A673 (cell line): ENCODE results near the gene SMG7. TPM values are rescaled to one million over a fixed set of nuclear protein-coding genes. Genes with fewer than 3 reads are reported as not detected.

Source experiments
- BruUV-seq: library from RNA; stranded (reverse); fragments of 400-500 nt; replicated peaks from 2 replicates; lab custom pipeline; 2021; lab: Mats Ljungman, UMichigan
- CTCF ChIA-PET: fragments of 300-600 bp; sonication (Branson Sonifier 250); formaldehyde crosslinking; loops from one replicate; lab custom pipeline; 2022; ENCODE audit warnings: antibody characterized with exemption; lab: Charles Lee
- POLR2A ChIA-PET: fragments of 300-600 bp; sonication (Branson Sonifier 250); formaldehyde crosslinking; loops from one replicate; lab custom pipeline; 2022; ENCODE audit warnings: antibody characterized with exemption; ENCODE audit not compliant: low non-redundant PET; lab: Charles Lee
- DNase-seq: peaks from one replicate; pipeline ENCODE4 v3.0.0-alpha.2; 2015; ENCODE audit warnings: low spot score
- H3K27ac ChIP-seq: fragments of 200-600 bp; sonication (generic); 2 replicates; pipeline ENCODE4 v1.5.1; 2016; ENCODE audit warnings: mixed run types, low read depth, mild to moderate bottlenecking, mixed read lengths, antibody characterized with exemption, low read length; ENCODE audit not compliant: poor library complexity, severe bottlenecking
- H3K27me3 ChIP-seq: fragments of 200-600 bp; sonication (generic); replicated peaks from 2 replicates; pipeline ENCODE4 v1.6.1; 2017; ENCODE audit warnings: mixed run types, low read depth, mild to moderate bottlenecking, mixed read lengths, antibody characterized with exemption, low read length; ENCODE audit not compliant: insufficient read depth, poor library complexity
- H3K36me3 ChIP-seq: fragments of 200-600 bp; sonication (generic); 2 replicates; pipeline ENCODE4 v1.6.1; 2016; ENCODE audit warnings: mixed run types, mild to moderate bottlenecking, mixed read lengths, antibody characterized with exemption, low read length; ENCODE audit not compliant: insufficient read depth, poor library complexity, severe bottlenecking
- H3K4me1 ChIP-seq: fragments of 200-600 bp; sonication (generic); 2 replicates; pipeline ENCODE4 v1.6.1; 2017; ENCODE audit warnings: mixed run types, mild to moderate bottlenecking, mixed read lengths, antibody characterized with exemption, low read length; ENCODE audit not compliant: insufficient read depth, poor library complexity, severe bottlenecking
- H3K4me3 ChIP-seq: fragments of 200-600 bp; sonication (generic); 2 replicates; pipeline ENCODE4 v1.5.1; 2016; ENCODE audit warnings: low read depth, mixed run types, mild to moderate bottlenecking, mixed read lengths, low read length; ENCODE audit not compliant: poor library complexity, severe bottlenecking
- H3K9me3 ChIP-seq: fragments of 200-600 bp; sonication (generic); 2 replicates; pipeline ENCODE4 v1.6.1; 2016; ENCODE audit warnings: mixed run types, low read depth, mild to moderate bottlenecking, mixed read lengths, antibody characterized with exemption, low read length; ENCODE audit not compliant: poor library complexity, severe bottlenecking
- CTCF ChIP-seq: fragments of 300-800, 200-600 bp; sonication (generic); conservative IDR thresholded peaks from 2 replicates; pipeline ENCODE4 v1.5.1; 2017; ENCODE audit warnings: low read depth, mild to moderate bottlenecking, antibody characterized with exemption, low read length, moderate library complexity, mixed read lengths
- EZH2 ChIP-seq: fragments of 200-600 bp; sonication (generic); IDR thresholded peaks from 2 replicates; pipeline ENCODE4 v1.6.1; 2017; ENCODE audit warnings: borderline replicate concordance, low read depth, mild to moderate bottlenecking, mixed read lengths, antibody characterized with exemption, low read length; ENCODE audit not compliant: poor library complexity, severe bottlenecking
- intact Hi-C: fragments of 100-400 bp; cut with micrococcal nuclease; formaldehyde crosslinking; loops from one replicate; pipeline ENCODE4 v1.10.0; 2022; ENCODE audit not compliant: unreplicated experiment
- total RNA-seq: library from RNA; stranded (reverse); gene quantifications from 2 replicates; pipeline ENCODE4 v1.2.3, GENCODE V29; 2021

The SMG7 gene
- total RNA-seq, 1 experiment from 2014 or later: 90.7 TPM

GRCh38 chr1:183450093-183450492 lies 22.2 kb upstream of the SMG7 start:
- H3K27ac ChIP-seq: no peak overlapping the region
- no peaks in the 10 kb centered on the region for H3K9me3 ChIP-seq
- BruUV-seq: no TSS peak
- POLR2A ChIA-PET: no interaction called here
- H3K4me1 ChIP-seq: no peaks in the 10 kb centered on the region
- intact Hi-C loops: no loop called here
- H3K27me3 ChIP-seq: no peaks in the 10 kb centered on the region
- TF ChIP-seq EZH2 (no peak), CTCF (no peak)
- no peak overlapping the region for H3K4me3 ChIP-seq
- no peak for DNase-seq
- H3K36me3 ChIP-seq: no peaks in the 10 kb centered on the region
- CTCF ChIA-PET: no interaction called here

- DNase-seq: no peak
- CTCF ChIA-PET: no interaction called here
- intact Hi-C loops: no loop called here
- Histone ChIP-seq H3K36me3 (no peaks in the 10 kb centered on the region), H3K4me1 (no peaks in the 10 kb centered on the region), H3K4me3 (no peak overlapping the region), H3K27me3 (no peaks in the 10 kb centered on the region), H3K9me3 (no peaks in the 10 kb centered on the region), H3K27ac (no peak overlapping the region)
- POLR2A ChIA-PET: no interaction called here
- no peak for TF ChIP-seq CTCF
- no peak for TF ChIP-seq EZH2
- no TSS peak for BruUV-seq
Observed at GRCh38 chr1:183454377-183454776, 17.9 kb upstream of the SMG7 start.

GRCh38 chr1:183456826-183457225 lies 15.5 kb upstream of the SMG7 start:
- no peak for TF ChIP-seq EZH2
- TF ChIP-seq CTCF: no peak
- intact Hi-C loops: no loop called here
- BruUV-seq: no TSS peak
- CTCF ChIA-PET: no interaction called here
- H3K9me3 ChIP-seq: no peaks in the 10 kb centered on the region
- no peak overlapping the region for H3K4me3 ChIP-seq
- no peaks in the 10 kb centered on the region for H3K4me1 ChIP-seq
- H3K27ac ChIP-seq: no peak overlapping the region
- no peak for DNase-seq
- no peaks in the 10 kb centered on the region for H3K27me3 ChIP-seq
- no peaks in the 10 kb centered on the region for H3K36me3 ChIP-seq
- POLR2A ChIA-PET: no interaction called here
